Panc1 (cell line): ENCODE results near the gene SBF2. TPM values are rescaled to one million over a fixed set of nuclear protein-coding genes. Genes with fewer than 3 reads are reported as not detected.

Experiments
- ATAC-seq: fragments of 200-7000 bp; cut with Tn5 transposase; 2 replicates; pipeline ENCODE4 v1.9.1; 2020; ENCODE audit warnings: mild to moderate bottlenecking, moderate library complexity
- BruUV-seq: library from RNA; stranded (reverse); fragments of 400-500 nt; replicated peaks from 2 replicates; lab custom pipeline; 2021; lab: Mats Ljungman, UMichigan
- CTCF ChIA-PET: fragments of 300-600 bp; sonication (Branson Sonifier 250); formaldehyde crosslinking; loops from one replicate; lab custom pipeline; 2022; ENCODE audit warnings: antibody characterized with exemption; lab: Charles Lee
- POLR2A ChIA-PET: fragments of 300-600 bp; sonication (Branson Sonifier 250); formaldehyde crosslinking; loops from one replicate; lab custom pipeline; 2022; ENCODE audit warnings: antibody characterized with exemption; lab: Charles Lee
- DNase-seq: peaks from one replicate; pipeline ENCODE4 v3.0.0-alpha.2; 2010; ENCODE audit warnings: low read depth, low spot score
- H3K27ac ChIP-seq: 2 replicates; pipeline ENCODE4 v1.5.1; 2011; ENCODE audit warnings: mild to moderate bottlenecking, low read length, inconsistent platforms
- H3K27me3 ChIP-seq: fragments of 200-500 bp; sonication (Bioruptor generic); 2 replicates; pipeline ENCODE4 v1.6.0; 2014; ENCODE audit warnings: low read length, inconsistent platforms; ENCODE audit not compliant: control insufficient read depth, insufficient read depth
- H3K36me3 ChIP-seq: fragments of 200-500 bp; sonication (Bioruptor generic); 2 replicates; pipeline ENCODE4 v1.5.1; 2014; ENCODE audit warnings: inconsistent platforms, mild to moderate bottlenecking, low read length, moderate library complexity; ENCODE audit not compliant: control insufficient read depth, insufficient read depth
- H3K4me1 ChIP-seq: 2 replicates; pipeline ENCODE4 v1.5.1; 2011; ENCODE audit warnings: inconsistent platforms, mild to moderate bottlenecking, low read length, moderate library complexity; ENCODE audit not compliant: control insufficient read depth, insufficient read depth
- H3K4me3 ChIP-seq, 2 experiments: 2 replicates each; pipeline ENCODE4 v1.5.1; 2011 to 2012; ENCODE audit warnings: low read depth in 2 of 2, low read length in 2 of 2, mild to moderate bottlenecking in 2 of 2, inconsistent platforms in 1 of 2, moderate library complexity in 1 of 2
- H3K9me3 ChIP-seq: fragments of 200-500 bp; sonication (Bioruptor generic); 2 replicates; pipeline ENCODE4 v1.5.1; 2014; ENCODE audit warnings: low read depth, mild to moderate bottlenecking, inconsistent platforms, low read length, moderate library complexity; ENCODE audit not compliant: control insufficient read depth, insufficient read depth
- CTCF ChIP-seq: fragments of 450-650 bp; IDR thresholded peaks from 2 replicates; pipeline ENCODE4 v1.5.1; 2017; ENCODE audit warnings: mild to moderate bottlenecking
- POLR2AphosphoS5 ChIP-seq: IDR thresholded peaks from 2 replicates; pipeline ENCODE4 v1.6.1; 2012; ENCODE audit warnings: mild to moderate bottlenecking, low read depth, low read length, moderate library complexity
- REST ChIP-seq, 2 experiments: IDR thresholded peaks; 2 replicates each; pipeline ENCODE4 v1.6.1; 2011 to 2012; ENCODE audit warnings: low read depth in 2 of 2, control low read depth in 1 of 2, low read length in 1 of 2, mild to moderate bottlenecking in 1 of 2, moderate library complexity in 1 of 2; ENCODE audit not compliant: insufficient read depth in 1 of 2
- SIN3A ChIP-seq: IDR thresholded peaks from 2 replicates; pipeline ENCODE4 v1.6.1; 2012; ENCODE audit warnings: low read depth, mild to moderate bottlenecking, low read length, moderate library complexity, borderline replicate concordance; ENCODE audit not compliant: insufficient read depth
- TCF7L2 ChIP-seq: IDR thresholded peaks from 2 replicates; pipeline ENCODE4 v1.6.1; 2011; ENCODE audit warnings: mild to moderate bottlenecking, low read depth, low read length, inconsistent platforms
- in situ Hi-C: cut with HindIII; loops from 2 replicates; pipeline ENCODE4 v1.10.0; 2016; ENCODE audit warnings: low sequenced_read_pairs, low pct_unique_long_range_greater_than_20kb
- intact Hi-C: fragments of 100-400 bp; cut with micrococcal nuclease; formaldehyde crosslinking; loops from one replicate; pipeline ENCODE4 v1.10.0; 2022; ENCODE audit not compliant: unreplicated experiment
- total RNA-seq: library from RNA; stranded (reverse); gene quantifications from one replicate; pipeline ENCODE4 v1.2.1, GENCODE V29; 2021; ENCODE audit not compliant: unreplicated experiment

Gene SBF2
- total RNA-seq, 1 experiment from 2014 or later, result 65.0 TPM

GRCh38 chr11:10329935-10330334, 35.9 kb upstream of the SBF2 start:
- peaks cover 26% of the 10 kb centered on the region for H3K4me1 ChIP-seq
- intact Hi-C loops (loop anchor here (10.0 kb wide), 1 partner anchor 715 kb away; no protein-coding TSS in a partner anchor), in situ Hi-C loops (no loop called here)
- DNase-seq, result no peak
- no peaks in the 10 kb centered on the region for H3K9me3 ChIP-seq
- H3K36me3 ChIP-seq, result no peaks in the 10 kb centered on the region
- no peak overlapping the region for H3K27ac ChIP-seq
- no peak overlapping the region for H3K4me3 ChIP-seq
- no peak for ATAC-seq
- no peaks in the 10 kb centered on the region for H3K27me3 ChIP-seq
- no peak for TF ChIP-seq TCF7L2
- TF ChIP-seq REST (IDR thresholded peaks at IDR 0.05; ENCODE audit: insufficient read depth in 1 of 2, low read depth in 2 of 2, low read length in 1 of 2), result no peak
- no peak for TF ChIP-seq SIN3A
- no peak for TF ChIP-seq CTCF
- no peak for TF ChIP-seq POLR2AphosphoS5
- CTCF ChIA-PET, result no interaction called here
- BruUV-seq, result no TSS peak
- POLR2A ChIA-PET, result no interaction called here

GRCh38 chr11:10329356-10329755, 35.3 kb upstream of the SBF2 start:
- H3K4me3 ChIP-seq, result no peak overlapping the region
- H3K27ac ChIP-seq, result no peak overlapping the region; the same call in 1 of the 2 replicates
- in situ Hi-C loops (no loop called here), intact Hi-C loops (loop anchor here (10.0 kb wide), 1 partner anchor 715 kb away; no protein-coding TSS in a partner anchor)
- H3K9me3 ChIP-seq, result no peaks in the 10 kb centered on the region
- DNase-seq (no peak), ATAC-seq (no peak)
- TF ChIP-seq CTCF, result no peak
- TF ChIP-seq TCF7L2, result no peak
- no peak for TF ChIP-seq POLR2AphosphoS5
- no peak for TF ChIP-seq SIN3A
- no peak for TF ChIP-seq REST (IDR thresholded peaks at IDR 0.05; ENCODE audit: insufficient read depth in 1 of 2, low read depth in 2 of 2, low read length in 1 of 2)
- H3K4me1 ChIP-seq, result peaks cover 32% of the 10 kb centered on the region
- ChIA-PET POLR2A (interaction anchor here (0.6 to 1.0 kb wide), 3 partner anchors 17 to 697 kb away, joined by 3 to 17 read pairs (median 11); partner anchors contain the start of gene ADM), CTCF (interaction anchor here (0.6 kb wide), 2 partner anchors 26 to 385 kb away, joined by 3 read pairs; no protein-coding TSS in a partner anchor)
- H3K36me3 ChIP-seq, result no peaks in the 10 kb centered on the region
- no peaks in the 10 kb centered on the region for H3K27me3 ChIP-seq
- no TSS peak for BruUV-seq
